Mucosa of descending colon (tissue), 3 donors: ENCODE data around the gene ASB10. TPM values are rescaled to one million over a fixed set of nuclear protein-coding genes. Genes with fewer than 3 reads are reported as not detected.

ENCODE experiments used
- ATAC-seq: fragments of 200-7000 bp; cut with Tn5 transposase; one replicate; pipeline ENCODE4 v1.9.1; 2020; ENCODE audit warnings: mild to moderate bottlenecking, moderate library complexity
- DNase-seq, 3 donors: peaks; one replicate each; pipeline ENCODE4 v3.0.0-alpha.2; 2020
- H3K36me3 ChIP-seq: fragments of 200-600 bp; one replicate; pipeline ENCODE4 v1.8.0; 2021; ENCODE audit warnings: low read depth, mild to moderate bottlenecking
- H3K4me1 ChIP-seq: fragments of 200-600 bp; one replicate; pipeline ENCODE4 v1.8.0; 2021; ENCODE audit warnings: low read depth, mild to moderate bottlenecking
- H3K4me3 ChIP-seq: fragments of 200-600 bp; one replicate; pipeline ENCODE4 v1.8.0; 2021; ENCODE audit warnings: mild to moderate bottlenecking
- H3K9me3 ChIP-seq: fragments of 200-600 bp; one replicate; pipeline ENCODE4 v1.8.0; 2021; ENCODE audit warnings: mild to moderate bottlenecking
- CTCF ChIP-seq: fragments of 200-600 bp; IDR thresholded peaks from one replicate; pipeline ENCODE4 v1.8.0; 2022; ENCODE audit warnings: antibody characterized with exemption, mild to moderate bottlenecking
- intact Hi-C, 2 donors: fragments of 100-400 bp; cut with DNase I in 1 of 2; cut with micrococcal nuclease in 1 of 2; formaldehyde crosslinking; loops; one replicate each; pipeline versions ENCODE4 v1.11.0 to v1.11.1; 2022; cut with DNase I, micrococcal nuclease
- long read RNA-seq, 2 donors: library from polyadenylated mRNA; unstranded; transcript quantifications; one replicate each; pipeline ENCODE4 v2.0.0, GENCODE V29; 2019 to 2021
- total RNA-seq, 3 donors: library from RNA; stranded (reverse); fragmentation: NEBNext Ultra II Directional in 2 of 3; extraction: Animal tissue kit (Norgen Biotek cat#: 25700) in 2 of 3; gene quantifications; one replicate each; pipeline versions ENCODE4 v1.2.1 to v1.2.4, GENCODE V29; 2021 to 2023
- donor health status: DM: no; HTN: no; CAD: no; lungs with moderate emphysema.
- donor health status: DM: no; HTN: no; CAD: no.
- donor health status: DM: no; HTN: yes; CAD: no.

Gene ASB10
- not detected for total RNA-seq
- long read RNA-seq, donor 1: 0 reads
- long read RNA-seq, donor 2: 0 reads

DNA sequence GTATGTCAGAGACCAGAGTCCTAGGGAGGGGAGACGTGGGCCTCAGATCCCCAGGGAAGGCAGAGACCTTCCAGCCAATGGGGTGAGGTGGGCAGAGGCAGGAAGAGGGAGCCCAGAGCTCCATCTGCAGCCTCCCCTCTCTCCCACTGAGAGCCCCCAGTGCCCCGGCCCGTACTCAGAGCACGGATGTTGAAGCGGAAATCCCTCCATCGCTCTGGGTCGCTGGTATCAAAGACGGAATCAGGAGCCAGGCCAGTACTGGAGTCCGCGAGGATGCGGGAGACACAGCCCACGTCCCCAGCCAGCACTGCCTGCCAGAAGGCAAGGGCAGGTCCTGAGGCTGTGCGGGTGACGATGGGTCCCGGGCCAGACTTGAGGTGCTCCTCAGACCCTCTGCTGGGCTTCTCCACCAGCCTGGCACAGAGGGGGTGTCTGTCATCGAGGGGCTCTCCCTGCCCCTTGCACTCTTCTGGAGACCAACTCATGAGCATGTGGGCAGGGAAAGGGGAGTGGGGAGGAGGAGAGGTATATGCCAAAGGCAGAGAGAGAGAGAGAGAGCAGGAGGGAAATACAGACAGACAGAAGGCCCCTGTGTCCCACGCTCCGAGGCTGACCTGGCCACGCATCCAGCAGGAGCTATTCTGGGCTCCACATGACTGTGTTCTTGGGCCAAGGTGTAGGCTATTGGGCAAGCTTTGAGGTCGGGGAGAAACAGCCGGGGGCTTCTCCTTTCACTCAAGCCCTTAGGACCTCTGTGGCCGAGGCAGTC, at the start of gene ASB10:
TSS of gene ASB10 (minus strand) at position 611 of the 769 bp plus-strand sequence. CDS start at position 491, 120 bp downstream.
- Histone ChIP-seq H3K9me3 (no peaks in the 10 kb centered on the region), H3K4me1 (no peaks in the 10 kb centered on the region), H3K4me3 (no peak within 1 kb of the TSS), H3K36me3 (no peaks in the 10 kb centered on the region)
- intact Hi-C loops: no loop called here
- no peak for DNase-seq
- no peak for ATAC-seq
- no peak for TF ChIP-seq CTCF

DNA sequence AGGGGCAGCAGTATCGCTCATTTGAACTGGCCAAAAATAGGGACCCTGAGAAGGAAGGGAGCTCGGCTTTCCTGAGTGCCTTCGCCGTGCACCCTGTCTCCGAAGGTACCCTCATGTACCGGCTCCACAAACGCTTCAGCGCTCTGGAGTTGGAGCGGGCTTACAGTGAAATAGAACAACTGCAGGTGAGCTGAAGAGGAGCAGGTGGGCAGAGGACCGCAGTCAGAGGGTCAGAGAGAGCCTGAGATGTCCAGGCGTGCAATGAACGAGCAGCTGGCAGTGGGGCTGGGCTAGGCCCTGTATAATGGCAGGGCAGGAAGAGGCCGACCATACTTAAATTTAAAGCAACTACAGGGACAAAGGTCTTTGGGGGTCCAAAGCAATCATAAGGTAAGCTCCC, 49.4 kb upstream of the ASB10 start:
- H3K4me3 ChIP-seq: no peak overlapping the region
- H3K9me3 ChIP-seq: no peaks in the 10 kb centered on the region
- no peak for ATAC-seq
- H3K4me1 ChIP-seq: peaks cover 17% of the 10 kb centered on the region
- TF ChIP-seq CTCF: no peak
- intact Hi-C loops: no loop called here
- H3K36me3 ChIP-seq: no peaks in the 10 kb centered on the region
- DNase-seq: no peak

DNA sequence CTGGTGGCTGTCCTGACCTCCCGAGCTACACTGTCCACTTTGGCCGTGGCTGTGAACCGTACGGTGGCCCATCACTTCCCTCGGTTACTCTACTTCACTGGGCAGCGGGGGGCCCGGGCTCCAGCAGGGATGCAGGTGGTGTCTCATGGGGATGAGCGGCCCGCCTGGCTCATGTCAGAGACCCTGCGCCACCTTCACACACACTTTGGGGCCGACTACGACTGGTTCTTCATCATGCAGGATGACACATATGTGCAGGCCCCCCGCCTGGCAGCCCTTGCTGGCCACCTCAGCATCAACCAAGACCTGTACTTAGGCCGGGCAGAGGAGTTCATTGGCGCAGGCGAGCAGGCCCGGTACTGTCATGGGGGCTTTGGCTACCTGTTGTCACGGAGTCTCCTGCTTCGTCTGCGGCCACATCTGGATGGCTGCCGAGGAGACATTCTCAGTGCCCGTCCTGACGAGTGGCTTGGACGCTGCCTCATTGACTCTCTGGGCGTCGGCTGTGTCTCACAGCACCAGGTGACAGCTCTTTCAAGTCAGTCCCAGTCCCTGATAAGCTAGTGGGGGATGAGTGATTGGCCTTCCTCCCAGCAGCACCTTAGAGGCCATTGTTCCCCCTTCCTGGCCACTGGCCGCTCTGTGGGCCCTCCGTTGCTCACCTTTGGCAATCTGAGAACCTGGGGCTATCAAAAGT, 48.2 kb upstream of the ASB10 start:
- no peak for DNase-seq
- H3K36me3 ChIP-seq: no peaks in the 10 kb centered on the region

GRCh38 chr7:151233804-151234203, 46.8 kb upstream of the ASB10 start:
- intact Hi-C loops: no loop called here

More for the DNA sequence above, 48.2 kb upstream of the ASB10 start:
- no peak for ATAC-seq
- intact Hi-C loops: no loop called here
- no peak for TF ChIP-seq CTCF
- no peaks in the 10 kb centered on the region for H3K9me3 ChIP-seq
- H3K4me1 ChIP-seq: peaks cover 17% of the 10 kb centered on the region
- H3K4me3 ChIP-seq: no peak overlapping the region

More at GRCh38 chr7:151233804-151234203, 46.8 kb upstream of the ASB10 start:
- Histone ChIP-seq H3K4me3 (no peak overlapping the region), H3K9me3 (no peaks in the 10 kb centered on the region), H3K36me3 (no peaks in the 10 kb centered on the region), H3K4me1 (peaks cover 20% of the 10 kb centered on the region)
- no peak for TF ChIP-seq CTCF
- no peak for ATAC-seq
- DNase-seq: no peak
